ENCODE data around the gene DDR1.

Gene DDR1

DNA sequence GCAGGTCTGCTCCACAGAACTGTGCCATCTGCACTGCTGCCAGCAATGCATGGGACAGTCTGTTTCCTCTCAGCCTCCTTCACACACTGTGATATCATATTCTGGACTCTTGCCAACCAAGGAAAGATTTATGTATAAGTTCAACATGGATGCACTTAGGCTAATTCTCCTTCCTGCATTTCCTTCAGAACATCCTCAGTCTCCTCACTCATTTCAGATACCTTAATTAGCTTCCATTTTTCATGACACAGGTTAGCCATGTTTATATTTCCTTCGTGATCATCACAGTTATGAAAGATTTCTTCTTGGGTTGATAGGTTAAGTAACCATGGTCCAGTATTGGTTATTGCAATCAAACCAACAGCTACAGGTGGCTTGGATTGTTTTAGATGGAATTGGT, 46.4 kb upstream of the DDR1 start:
- no peak overlapping the region for H3K4me3 ChIP-seq (ENCODE audit: low read depth, low read length)
- ChIA-PET POLR2A (no interaction called here), CTCF (interaction anchor here (0.9 to 21.0 kb wide), 6 partner anchors 10 to 232 kb away, joined by 3 to 472 read pairs (median 21); partner anchors contain the start of genes DDR1, GTF2H4 and VARS2)
- no peak for DNase-seq (ENCODE audit: low read depth, low spot score)
- TF ChIP-seq, protein P1, sequence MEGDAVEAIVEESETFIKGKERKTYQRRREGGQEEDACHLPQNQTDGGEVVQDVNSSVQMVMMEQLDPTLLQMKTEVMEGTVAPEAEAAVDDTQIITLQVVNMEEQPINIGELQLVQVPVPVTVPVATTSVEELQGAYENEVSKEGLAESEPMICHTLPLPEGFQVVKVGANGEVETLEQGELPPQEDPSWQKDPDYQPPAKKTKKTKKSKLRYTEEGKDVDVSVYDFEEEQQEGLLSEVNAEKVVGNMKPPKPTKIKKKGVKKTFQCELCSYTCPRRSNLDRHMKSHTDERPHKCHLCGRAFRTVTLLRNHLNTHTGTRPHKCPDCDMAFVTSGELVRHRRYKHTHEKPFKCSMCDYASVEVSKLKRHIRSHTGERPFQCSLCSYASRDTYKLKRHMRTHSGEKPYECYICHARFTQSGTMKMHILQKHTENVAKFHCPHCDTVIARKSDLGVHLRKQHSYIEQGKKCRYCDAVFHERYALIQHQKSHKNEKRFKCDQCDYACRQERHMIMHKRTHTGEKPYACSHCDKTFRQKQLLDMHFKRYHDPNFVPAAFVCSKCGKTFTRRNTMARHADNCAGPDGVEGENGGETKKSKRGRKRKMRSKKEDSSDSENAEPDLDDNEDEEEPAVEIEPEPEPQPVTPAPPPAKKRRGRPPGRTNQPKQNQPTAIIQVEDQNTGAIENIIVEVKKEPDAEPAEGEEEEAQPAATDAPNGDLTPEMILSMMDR (IDR thresholded peaks at IDR 0.05; ENCODE audit: insufficient read depth, low read length, missing control alignments) = no peak

DNA sequence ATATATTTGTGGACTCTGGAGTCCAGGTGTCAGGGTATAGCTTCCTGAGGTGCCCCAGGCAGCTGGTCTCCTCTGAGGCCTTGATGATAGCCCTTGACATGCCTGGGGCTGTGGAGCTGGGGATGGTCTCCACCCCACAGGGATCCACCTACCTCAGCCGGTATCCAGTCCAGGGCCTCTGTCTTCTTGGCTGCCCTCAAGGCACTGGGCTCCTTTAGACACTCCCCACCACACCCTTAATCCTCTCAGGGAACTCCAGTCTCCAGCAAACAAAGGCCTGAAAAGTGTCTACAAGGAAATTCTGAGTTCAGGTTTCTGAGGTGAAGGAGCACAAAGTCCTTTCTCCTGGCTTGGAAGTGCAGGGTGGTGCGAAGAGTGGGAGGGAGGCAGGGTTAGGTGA, 44.6 kb upstream of the DDR1 start:
- POLR2A ChIA-PET = no interaction called here
- TF ChIP-seq, protein P1 (IDR thresholded peaks at IDR 0.05; ENCODE audit: insufficient read depth, low read length, missing control alignments) = no peak
- no peak overlapping the region for H3K4me3 ChIP-seq (ENCODE audit: low read depth, low read length)
- no peak for DNase-seq (ENCODE audit: low read depth, low spot score)
- CTCF ChIA-PET = interaction anchor here (1.9 to 3.0 kb wide), 3 partner anchors 10 to 23 kb away, joined by 6 to 18 read pairs (median 7); no protein-coding TSS in a partner anchor

DNA sequence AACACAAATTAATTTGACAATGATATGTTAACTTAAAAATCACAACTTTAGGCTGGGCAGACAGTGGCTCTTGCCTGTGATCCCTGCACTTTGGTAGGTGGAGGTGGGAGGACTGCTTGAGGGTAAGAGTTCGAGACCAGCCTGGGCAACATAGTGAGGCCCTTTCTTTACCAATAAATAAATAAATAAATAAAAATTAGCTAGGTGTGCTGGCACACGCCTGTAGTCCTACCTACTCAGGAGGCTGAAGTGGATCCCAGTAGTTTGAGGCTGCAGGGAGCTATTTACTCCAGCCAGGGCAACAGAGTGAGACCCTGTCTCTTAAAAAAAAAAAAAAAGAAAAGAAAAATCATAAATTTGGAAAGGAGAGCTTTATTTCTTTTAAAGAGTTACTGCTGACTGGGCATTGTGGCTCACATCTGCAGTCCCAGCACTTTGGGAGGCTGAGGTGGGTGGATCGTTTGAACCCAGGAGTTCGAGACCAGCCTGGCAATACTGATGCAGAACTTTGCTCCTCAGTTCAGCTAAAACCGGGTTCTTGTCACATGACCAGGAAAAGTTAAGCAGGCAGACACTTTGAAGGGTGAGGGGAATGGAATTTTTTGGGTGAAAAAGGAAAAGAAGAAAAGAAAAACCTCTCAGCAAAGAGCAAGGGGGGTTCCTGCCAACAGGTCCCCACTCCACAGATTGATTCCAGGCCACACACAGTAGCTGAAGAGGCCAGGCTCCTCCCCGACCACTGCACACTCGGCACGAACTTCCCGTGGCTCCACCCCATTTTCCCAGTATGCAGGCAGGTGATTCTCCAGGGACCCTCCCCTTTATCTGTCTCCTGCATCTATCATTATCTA, 44.0 kb upstream of the DDR1 start:
- DNase-seq (ENCODE audit: low read depth, low spot score) = no peak
- TF ChIP-seq, protein P1 (IDR thresholded peaks at IDR 0.05; ENCODE audit: insufficient read depth, low read length, missing control alignments) = no peak
- H3K4me3 ChIP-seq (ENCODE audit: low read depth, low read length) = no peak overlapping the region
- CTCF ChIA-PET = interaction anchor here (0.8 to 3.0 kb wide), 6 partner anchors 9 to 239 kb away, joined by 3 to 18 read pairs (median 6); no protein-coding TSS in a partner anchor
- POLR2A ChIA-PET = no interaction called here

DNA sequence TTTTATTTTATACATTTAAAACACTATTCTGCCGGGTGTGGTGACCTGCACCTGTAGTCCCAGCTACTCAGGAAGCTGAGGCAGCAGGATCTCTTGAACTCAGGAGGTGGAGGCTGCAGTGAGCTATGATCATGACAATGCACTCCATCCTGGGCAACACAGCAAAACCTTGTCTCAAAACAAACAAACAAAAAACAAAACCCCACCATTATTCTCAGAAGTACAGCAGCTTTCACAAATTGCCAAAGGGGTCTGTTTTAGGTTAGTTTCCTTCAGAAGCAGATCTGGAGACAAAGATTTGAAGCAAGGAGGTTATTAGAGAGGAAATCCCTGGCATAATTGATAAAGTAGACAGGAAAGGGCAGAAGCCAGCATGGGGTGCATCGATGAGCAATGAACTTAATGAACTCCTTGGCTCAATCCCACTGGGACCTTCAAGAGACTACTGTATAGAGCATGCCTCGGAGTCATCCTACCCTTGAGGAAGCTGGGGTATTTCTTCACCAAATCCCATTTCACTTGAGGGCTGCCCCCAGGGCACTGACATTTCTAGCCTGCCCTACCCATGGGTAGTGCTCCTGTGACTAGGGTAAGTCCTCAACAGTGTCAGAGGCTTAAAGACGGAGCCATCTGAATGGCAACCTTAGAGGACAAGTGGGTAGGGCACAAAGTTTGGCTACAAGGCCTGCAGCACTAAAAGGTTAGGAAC, 43.2 kb upstream of the DDR1 start:
- H3K4me3 ChIP-seq (ENCODE audit: low read depth, low read length) = no peak overlapping the region
- ChIA-PET CTCF (interaction anchor here (0.8 to 4.0 kb wide), 9 partner anchors 9 to 246 kb away, joined by 3 to 24 read pairs (median 6); partner anchors contain the start of gene VARS2), POLR2A (no interaction called here)
- TF ChIP-seq, protein P1 (IDR thresholded peaks at IDR 0.05; ENCODE audit: insufficient read depth, low read length, missing control alignments) = no peak
- no peak for DNase-seq (ENCODE audit: low read depth, low spot score)

- ChIA-PET POLR2A (no interaction called here), CTCF (interaction anchor here (1.3 to 4.0 kb wide), 7 partner anchors 13 to 245 kb away, joined by 4 to 24 read pairs (median 6); partner anchors contain the start of gene VARS2)
- no peak overlapping the region for H3K4me3 ChIP-seq (ENCODE audit: low read depth, low read length)
- TF ChIP-seq, protein P1 (IDR thresholded peaks at IDR 0.05; ENCODE audit: insufficient read depth, low read length, missing control alignments) = no peak
- no peak for DNase-seq (ENCODE audit: low read depth, low spot score)
Observed at GRCh38 chr6:30841644-30842504, 42.4 kb upstream of the DDR1 start.

All from AG04449 (cell line).